Fibroblast of mammary gland (primary cell): ENCODE results near the gene CDYL2.
A peak's percentile ranks its signal among the peaks of the same experiment; 100 is the strongest.
"Not testable (repeated sequence)": the region's sequence is repeated elsewhere in the genome, so short reads cannot be mapped to it uniquely, and the experiment has no call there.

Experiments
- DNase-seq: peaks from one replicate; pipeline ENCODE4 v3.0.0-alpha.2; 2010; ENCODE audit warnings: low read depth
- H3K4me3 ChIP-seq: 2 replicates; pipeline ENCODE4 v1.5.1; 2011; ENCODE audit warnings: low read depth, mild to moderate bottlenecking, low read length, moderate library complexity; ENCODE audit not compliant: control insufficient read depth
- TF ChIP-seq, protein P1 (sequence below): conservative IDR thresholded peaks from 2 replicates; pipeline ENCODE4 v1.5.1; 2011; ENCODE audit warnings: low read depth, low read length, inconsistent platforms; ENCODE audit not compliant: control insufficient read depth, insufficient read depth

Gene CDYL2

DNA sequence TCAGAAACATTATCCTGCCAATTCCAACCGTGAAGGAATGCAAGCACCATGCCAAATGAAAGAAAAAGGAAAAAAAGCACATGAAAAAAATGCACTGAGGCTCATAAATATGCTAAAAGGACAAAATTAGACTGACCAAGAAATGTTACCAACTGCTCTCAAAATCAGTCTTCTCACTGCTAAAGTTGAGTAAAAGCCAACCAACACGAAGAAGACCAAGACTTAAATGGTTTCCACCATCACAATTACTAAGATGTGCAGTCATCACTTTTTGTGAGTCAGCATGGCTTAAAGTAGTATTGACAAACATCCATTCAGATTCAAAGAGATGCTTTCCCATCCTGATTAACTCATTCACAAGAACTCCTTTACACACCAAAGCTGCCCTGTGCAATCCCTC, 16.4 kb downstream of the CDYL2 start:
- TF ChIP-seq, protein P1, sequence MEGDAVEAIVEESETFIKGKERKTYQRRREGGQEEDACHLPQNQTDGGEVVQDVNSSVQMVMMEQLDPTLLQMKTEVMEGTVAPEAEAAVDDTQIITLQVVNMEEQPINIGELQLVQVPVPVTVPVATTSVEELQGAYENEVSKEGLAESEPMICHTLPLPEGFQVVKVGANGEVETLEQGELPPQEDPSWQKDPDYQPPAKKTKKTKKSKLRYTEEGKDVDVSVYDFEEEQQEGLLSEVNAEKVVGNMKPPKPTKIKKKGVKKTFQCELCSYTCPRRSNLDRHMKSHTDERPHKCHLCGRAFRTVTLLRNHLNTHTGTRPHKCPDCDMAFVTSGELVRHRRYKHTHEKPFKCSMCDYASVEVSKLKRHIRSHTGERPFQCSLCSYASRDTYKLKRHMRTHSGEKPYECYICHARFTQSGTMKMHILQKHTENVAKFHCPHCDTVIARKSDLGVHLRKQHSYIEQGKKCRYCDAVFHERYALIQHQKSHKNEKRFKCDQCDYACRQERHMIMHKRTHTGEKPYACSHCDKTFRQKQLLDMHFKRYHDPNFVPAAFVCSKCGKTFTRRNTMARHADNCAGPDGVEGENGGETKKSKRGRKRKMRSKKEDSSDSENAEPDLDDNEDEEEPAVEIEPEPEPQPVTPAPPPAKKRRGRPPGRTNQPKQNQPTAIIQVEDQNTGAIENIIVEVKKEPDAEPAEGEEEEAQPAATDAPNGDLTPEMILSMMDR, result no peak
- peak; percentile 39 for DNase-seq
- no peak overlapping the region for H3K4me3 ChIP-seq

DNA sequence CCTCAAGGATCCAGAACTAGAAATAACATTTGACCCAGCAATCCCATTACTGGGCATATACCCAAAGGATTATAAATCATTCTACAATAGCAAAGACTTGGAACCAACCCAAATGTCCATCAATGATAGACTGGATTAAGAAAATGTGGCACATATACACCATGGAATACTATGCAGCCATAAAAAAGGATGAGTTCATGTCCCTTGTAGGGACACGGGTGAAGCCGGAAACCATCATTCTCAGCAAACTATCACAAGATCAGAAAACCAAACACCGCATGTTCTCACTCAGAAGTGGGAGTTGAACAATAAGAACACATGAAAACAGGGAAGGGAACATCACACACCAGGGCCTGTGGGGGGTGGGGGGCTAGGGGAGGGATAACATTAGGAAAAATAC, 17.8 kb downstream of the CDYL2 start:
- DNase-seq, H3K4me3 ChIP-seq: not testable (repeated sequence)

DNA sequence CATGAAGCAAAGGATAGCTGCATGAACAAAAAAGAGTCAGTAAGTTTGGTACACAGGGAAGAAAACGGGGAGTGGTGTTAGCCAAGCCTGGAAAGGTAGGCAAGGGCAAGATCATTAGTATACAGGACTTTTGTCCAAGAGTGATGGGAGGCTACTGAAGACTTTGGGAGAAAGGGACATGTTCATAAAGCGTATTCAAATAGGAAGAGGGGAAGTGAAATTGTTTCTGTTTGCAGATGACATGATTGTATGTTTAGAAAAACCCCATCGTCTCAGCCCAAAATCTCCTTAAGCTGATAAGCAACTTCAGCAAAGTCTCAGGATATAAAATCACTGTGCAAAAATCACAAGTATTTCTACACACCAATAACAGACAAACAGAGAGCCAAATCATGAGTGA, 19.4 kb downstream of the CDYL2 start:
- TF ChIP-seq, protein P1, result no peak
- DNase-seq, result no peak
- H3K4me3 ChIP-seq, result no peak overlapping the region

DNA sequence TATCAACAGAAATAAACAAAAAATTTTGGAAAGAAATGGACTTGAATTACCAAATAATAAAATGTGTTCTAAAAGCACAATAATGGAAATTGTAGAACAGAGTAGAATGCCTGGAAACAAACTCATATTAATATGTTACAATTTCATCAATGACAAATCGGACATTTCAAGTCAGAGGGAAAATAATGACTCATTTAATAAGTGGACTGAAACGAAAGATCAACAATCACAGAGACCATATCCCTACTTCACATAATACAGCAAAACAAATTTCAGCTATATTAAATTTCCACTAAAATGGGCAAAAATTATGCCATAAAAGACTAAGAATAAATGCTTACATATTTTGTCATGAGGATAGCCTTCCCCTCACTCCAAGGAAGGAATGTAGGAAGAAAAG, 25.7 kb downstream of the CDYL2 start:
- TF ChIP-seq, protein P1, result no peak
- H3K4me3 ChIP-seq, result no peak overlapping the region
- no peak for DNase-seq

DNA sequence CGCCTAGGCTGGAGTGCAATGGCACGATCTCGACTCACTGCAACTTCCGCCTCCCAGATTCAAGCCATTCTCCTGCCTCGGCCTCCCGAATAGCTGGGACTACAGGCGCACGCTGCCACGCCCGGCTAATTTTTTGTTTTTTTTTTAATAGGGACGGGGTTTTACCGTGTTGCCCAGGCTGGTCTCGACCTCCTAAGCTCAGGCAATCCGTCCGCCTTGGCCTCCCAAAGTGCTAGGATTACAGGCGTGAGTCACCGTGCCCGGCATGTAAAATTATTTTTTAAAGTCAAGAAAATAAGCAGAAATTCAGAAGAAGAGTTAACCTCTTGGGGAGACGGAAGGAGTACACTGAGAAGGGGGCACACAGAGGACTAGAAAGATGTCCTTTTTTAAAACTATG, 27.5 kb downstream of the CDYL2 start:
- TF ChIP-seq, protein P1, result no peak
- DNase-seq, result no peak
- no peak overlapping the region for H3K4me3 ChIP-seq

DNA sequence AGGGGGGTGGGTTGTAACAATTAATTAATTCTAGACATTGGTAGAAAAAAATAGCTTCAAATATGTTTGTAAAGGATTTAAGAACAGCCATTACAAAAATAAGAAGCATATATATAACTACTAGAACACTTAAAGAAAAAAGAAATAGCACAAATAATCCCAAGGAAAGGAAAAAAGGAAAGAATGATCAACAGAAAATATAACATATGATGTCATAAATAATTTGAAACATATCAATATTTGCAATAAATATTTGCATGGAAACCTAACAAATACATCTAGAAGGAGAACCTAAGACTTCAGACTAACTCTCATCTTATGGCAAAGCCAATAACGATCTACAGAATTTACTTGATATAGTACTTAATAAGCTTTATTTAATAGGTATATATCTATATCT, 28.9 kb downstream of the CDYL2 start:
- H3K4me3 ChIP-seq, result no peak overlapping the region
- no peak for DNase-seq
- TF ChIP-seq, protein P1, result no peak

DNA sequence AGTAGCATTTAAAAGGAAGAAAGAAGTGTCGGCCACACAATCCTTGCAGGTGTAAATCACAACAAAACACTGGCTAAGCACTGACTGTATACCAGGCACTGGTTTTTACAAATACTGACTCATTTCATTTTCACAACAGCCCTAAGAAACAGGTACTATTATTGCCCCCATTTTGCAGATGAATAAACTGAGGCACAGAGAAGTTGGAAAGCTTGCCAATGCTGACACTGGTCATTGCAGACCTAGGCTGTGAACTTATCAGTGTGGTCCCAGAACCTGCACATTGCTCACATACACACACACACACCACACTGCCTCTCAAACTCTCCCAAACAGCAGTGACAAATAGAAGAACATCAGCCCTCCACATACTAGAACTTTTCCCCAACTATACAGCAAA, 37.6 kb downstream of the CDYL2 start:
- TF ChIP-seq, protein P1, result no peak
- no peak overlapping the region for H3K4me3 ChIP-seq
- no peak for DNase-seq
